Measurements from ENCODE around the gene CPSF7. TPM values are rescaled to one million over a fixed set of nuclear protein-coding genes. Genes with fewer than 3 reads are reported as not detected.

The CPSF7 gene
- total and polyA plus RNA-seq, 2 experiments from 2014 or later: 27.1 to 42.3 TPM

- TF ChIP-seq EZH2 (IDR thresholded peaks at IDR 0.05; ENCODE audit: insufficient read depth, poor library complexity, severe bottlenecking): no peak
- TF ChIP-seq EZH2phosphoT487 (IDR thresholded peaks at IDR 0.05; ENCODE audit: insufficient read depth, low read depth): no peak
- Histone ChIP-seq H3K36me3 (ENCODE audit: low read depth) (peaks cover 64% of the 10 kb centered on the region), H4K20me1 (ENCODE audit: insufficient read depth) (no peaks in the 10 kb centered on the region), H3K4me3 (no peak overlapping the region), H3K4me1 (ENCODE audit: insufficient read depth) (peaks cover 27% of the 10 kb centered on the region), H3K79me2 (ENCODE audit: insufficient read depth) (peaks cover 92% of the 10 kb centered on the region), H2AFZ (no peak overlapping the region), H3K27me3 (replicated peaks; ENCODE audit: insufficient read depth) (no peaks in the 10 kb centered on the region), H3F3A (ENCODE audit: insufficient read depth) (peaks cover 31% of the 10 kb centered on the region), H3K4me2 (ENCODE audit: unreplicated experiment) (no peak overlapping the region), H3K9me3 (ENCODE audit: low read depth) (no peaks in the 10 kb centered on the region), H3K27ac (peak overlapping the region; percentile 74), H3K9me2 (ENCODE audit: insufficient read depth) (no peaks in the 10 kb centered on the region), H3K9ac (peak overlapping the region; percentile 68)
- WGBS, 2 experiments (ENCODE audit: low coverage in 1 of 2, low lambda C conversion rate in 2 of 2, missing lambda C conversion rate in 2 of 2): 90 to 95% methylated on average over 3 of the region's 3 CpGs
- DNase-seq: no peak
- in situ Hi-C loops (cut with MboI): no loop called here
These were observed 12.8 kb downstream of the CPSF7 start for GRCh38 chr11:61416941-61417340.

- TF ChIP-seq EZH2phosphoT487 (IDR thresholded peaks at IDR 0.05; ENCODE audit: insufficient read depth, low read depth) (no peak), EZH2 (IDR thresholded peaks at IDR 0.05; ENCODE audit: insufficient read depth, poor library complexity, severe bottlenecking) (no peak)
- H3K4me2 ChIP-seq (ENCODE audit: unreplicated experiment): no peak overlapping the region
- WGBS, 2 experiments (ENCODE audit: low coverage in 1 of 2, low lambda C conversion rate in 2 of 2, missing lambda C conversion rate in 2 of 2): 98% methylated on average over 6 of the region's 6 CpGs
- H3K27me3 ChIP-seq (replicated peaks; ENCODE audit: insufficient read depth): no peaks in the 10 kb centered on the region
- in situ Hi-C loops (cut with MboI): no loop called here
- peaks cover 92% of the 10 kb centered on the region for H3K79me2 ChIP-seq (ENCODE audit: insufficient read depth)
- H4K20me1 ChIP-seq (ENCODE audit: insufficient read depth): no peaks in the 10 kb centered on the region
- no peak overlapping the region for H2AFZ ChIP-seq
- H3K9ac ChIP-seq: no peak overlapping the region
- peaks cover 28% of the 10 kb centered on the region for H3F3A ChIP-seq (ENCODE audit: insufficient read depth)
- no peak overlapping the region for H3K27ac ChIP-seq
- H3K36me3 ChIP-seq (ENCODE audit: low read depth): peaks cover 65% of the 10 kb centered on the region
- DNase-seq: no peak
- no peaks in the 10 kb centered on the region for H3K9me3 ChIP-seq (ENCODE audit: low read depth)
- H3K4me1 ChIP-seq (ENCODE audit: insufficient read depth): peaks cover 27% of the 10 kb centered on the region
- no peaks in the 10 kb centered on the region for H3K9me2 ChIP-seq (ENCODE audit: insufficient read depth)
- H3K4me3 ChIP-seq: no peak overlapping the region
These were observed 14.4 kb downstream of the CPSF7 start for GRCh38 chr11:61415381-61415780.

- H3K9me3 ChIP-seq (ENCODE audit: low read depth): no peaks in the 10 kb centered on the region
- H2AFZ ChIP-seq: no peak overlapping the region
- no peak overlapping the region for H3K4me3 ChIP-seq
- peaks cover 62% of the 10 kb centered on the region for H3K36me3 ChIP-seq (ENCODE audit: low read depth)
- in situ Hi-C loops (cut with MboI): no loop called here
- peaks cover 85% of the 10 kb centered on the region for H3K79me2 ChIP-seq (ENCODE audit: insufficient read depth)
- H3K27me3 ChIP-seq (replicated peaks; ENCODE audit: insufficient read depth): no peaks in the 10 kb centered on the region
- 0 out of 2 replicates have a peak overlapping the region, but pooled peaks have one; percentile 17 for H3K9ac ChIP-seq
- 93 to 100% methylated on average over 2 of the region's 2 CpGs for WGBS, 2 experiments (ENCODE audit: low coverage in 1 of 2, low lambda C conversion rate in 2 of 2, missing lambda C conversion rate in 2 of 2)
- H3K27ac ChIP-seq: peak overlapping the region; percentile 73
- no peaks in the 10 kb centered on the region for H4K20me1 ChIP-seq (ENCODE audit: insufficient read depth)
- TF ChIP-seq EZH2phosphoT487 (IDR thresholded peaks at IDR 0.05; ENCODE audit: insufficient read depth, low read depth): no peak
- no peak for TF ChIP-seq EZH2 (IDR thresholded peaks at IDR 0.05; ENCODE audit: insufficient read depth, poor library complexity, severe bottlenecking)
- no peak for DNase-seq
- no peak overlapping the region for H3K4me2 ChIP-seq (ENCODE audit: unreplicated experiment)
- H3K9me2 ChIP-seq (ENCODE audit: insufficient read depth): no peaks in the 10 kb centered on the region
- peaks cover 22% of the 10 kb centered on the region for H3F3A ChIP-seq (ENCODE audit: insufficient read depth)
- peaks cover 27% of the 10 kb centered on the region for H3K4me1 ChIP-seq (ENCODE audit: insufficient read depth)
These were observed 15.2 kb downstream of the CPSF7 start for GRCh38 chr11:61414547-61414946.

- in situ Hi-C loops (cut with MboI): no loop called here
- Histone ChIP-seq H3K4me2 (ENCODE audit: unreplicated experiment) (no peak overlapping the region), H2AFZ (no peak overlapping the region), H3K27ac (peak overlapping the region; percentile 73), H3K9ac (peak overlapping the region; percentile 41; the same call in 1 of the 2 replicates), H3K4me3 (no peak overlapping the region), H3K9me2 (ENCODE audit: insufficient read depth) (no peaks in the 10 kb centered on the region), H4K20me1 (ENCODE audit: insufficient read depth) (no peaks in the 10 kb centered on the region), H3K9me3 (ENCODE audit: low read depth) (no peaks in the 10 kb centered on the region), H3K79me2 (ENCODE audit: insufficient read depth) (peaks cover 79% of the 10 kb centered on the region), H3K36me3 (ENCODE audit: low read depth) (peaks cover 68% of the 10 kb centered on the region), H3F3A (ENCODE audit: insufficient read depth) (peaks cover 28% of the 10 kb centered on the region), H3K4me1 (ENCODE audit: insufficient read depth) (peaks cover 27% of the 10 kb centered on the region), H3K27me3 (replicated peaks; ENCODE audit: insufficient read depth) (no peaks in the 10 kb centered on the region)
- peak; percentile 86 for DNase-seq
- TF ChIP-seq EZH2phosphoT487 (IDR thresholded peaks at IDR 0.05; ENCODE audit: insufficient read depth, low read depth): no peak
- TF ChIP-seq EZH2 (IDR thresholded peaks at IDR 0.05; ENCODE audit: insufficient read depth, poor library complexity, severe bottlenecking): no peak
- WGBS, 2 experiments (ENCODE audit: low coverage in 1 of 2, low lambda C conversion rate in 2 of 2, missing lambda C conversion rate in 2 of 2): 21 to 36% methylated on average over 3 of the region's 3 CpGs
These were observed 16.3 kb downstream of the CPSF7 start for GRCh38 chr11:61413496-61413895.

GRCh38 chr11:61411589-61411988, 18.2 kb downstream of the CPSF7 start:
- Histone ChIP-seq H3K9me3 (ENCODE audit: low read depth) (no peaks in the 10 kb centered on the region), H3K4me2 (ENCODE audit: unreplicated experiment) (no peak overlapping the region), H3K36me3 (ENCODE audit: low read depth) (peaks cover 78% of the 10 kb centered on the region), H3K27ac (no peak overlapping the region), H2AFZ (no peak overlapping the region), H4K20me1 (ENCODE audit: insufficient read depth) (no peaks in the 10 kb centered on the region), H3K79me2 (ENCODE audit: insufficient read depth) (peaks cover 73% of the 10 kb centered on the region), H3K9ac (no peak overlapping the region), H3K4me3 (no peak overlapping the region), H3F3A (ENCODE audit: insufficient read depth) (peaks cover 27% of the 10 kb centered on the region), H3K27me3 (replicated peaks; ENCODE audit: insufficient read depth) (no peaks in the 10 kb centered on the region), H3K4me1 (ENCODE audit: insufficient read depth) (peaks cover 10% of the 10 kb centered on the region), H3K9me2 (ENCODE audit: insufficient read depth) (no peaks in the 10 kb centered on the region)
- WGBS, 2 experiments (ENCODE audit: low coverage in 1 of 2, low lambda C conversion rate in 2 of 2, missing lambda C conversion rate in 2 of 2): 80 to 82% methylated on average over 9 of the region's 9 CpGs
- TF ChIP-seq EZH2 (IDR thresholded peaks at IDR 0.05; ENCODE audit: insufficient read depth, poor library complexity, severe bottlenecking) (no peak), EZH2phosphoT487 (IDR thresholded peaks at IDR 0.05; ENCODE audit: insufficient read depth, low read depth) (no peak)
- in situ Hi-C loops (cut with MboI): no loop called here
- no peak for DNase-seq
